ENCODE results near the gene PRLHR. TPM values are rescaled to one million over a fixed set of nuclear protein-coding genes. Genes with fewer than 3 reads are reported as not detected.
"Not testable (repeated sequence)": the region's sequence is repeated elsewhere in the genome, so short reads cannot be mapped to it uniquely, and the experiment has no call there.

Gene PRLHR
- polyA plus RNA-seq, 3 donors, result not detected

GRCh38 chr10:118621304-118621942, 26.0 kb upstream of the PRLHR start:
- H3K4me1 ChIP-seq (ENCODE audit: control insufficient read depth in 1 of 2, insufficient read depth in 2 of 2, low read length in 2 of 2), result no peaks in the 10 kb centered on the region
- H3K4me1 Mint-ChIP-seq, result no peaks in the 10 kb centered on the region
- H3K27ac Mint-ChIP-seq, result no peak overlapping the region
- H3K4me2 ChIP-seq (replicated peaks; ENCODE audit: extremely low read depth, low read length, poor library complexity, severe bottlenecking), result no peak overlapping the region
- TF ChIP-seq CTCF (IDR thresholded peaks at IDR 0.05), result no peak
- intact Hi-C loops (cut with micrococcal nuclease), result no loop called here
- H3K27ac ChIP-seq (ENCODE audit: low read depth in 1 of 2, low read length in 2 of 2), result no peak overlapping the region
- no peaks in the 10 kb centered on the region for H3K27me3 ChIP-seq (ENCODE audit: control insufficient read depth in 2 of 2, insufficient read depth in 2 of 2, low read length in 2 of 2)
- H3K27me3 Mint-ChIP-seq (ENCODE audit: low read depth in 3 of 3), result peaks cover 16 to 40% (median 29%) of the 10 kb centered on the region in 3 donors
- no peak overlapping the region for H3K9ac ChIP-seq (ENCODE audit: insufficient read depth, low read length, poor library complexity, severe bottlenecking)
- 61% methylated on average over 4 of the region's 7 CpGs for WGBS (ENCODE audit: insufficient coverage)
- H3K36me3 ChIP-seq (replicated peaks in 1 of 2; ENCODE audit: control insufficient read depth in 1 of 2, insufficient read depth in 2 of 2, low read length in 2 of 2), result no peaks in the 10 kb centered on the region
- no peaks in the 10 kb centered on the region for H3K79me2 ChIP-seq (ENCODE audit: insufficient read depth, low read length)
- DNase-seq, result no peak
- H3K9me3 ChIP-seq (replicated peaks in 1 of 2; ENCODE audit: control insufficient read depth in 1 of 2, insufficient read depth in 1 of 2, low read length in 2 of 2), result no peaks in the 10 kb centered on the region
- H2AFZ ChIP-seq (ENCODE audit: insufficient read depth, low read depth, low read length, poor library complexity, severe bottlenecking), result no peak overlapping the region
- no peak overlapping the region for H3K4me3 ChIP-seq (replicated peaks in 1 of 3; ENCODE audit: low read depth in 2 of 3, low read length in 3 of 3)
- H3K4me3 Mint-ChIP-seq, result no peak overlapping the region
- H4K20me1 ChIP-seq (ENCODE audit: insufficient read depth, low read length), result no peaks in the 10 kb centered on the region
- H3K36me3 Mint-ChIP-seq, result no peaks in the 10 kb centered on the region
- H3K9me3 Mint-ChIP-seq, result peaks cover 0 to 4% (median 0%) of the 10 kb centered on the region in 7 donors

GRCh38 chr10:118613863-118614262, 18.4 kb upstream of the PRLHR start:
- H2AFZ ChIP-seq (ENCODE audit: insufficient read depth, low read depth, low read length, poor library complexity, severe bottlenecking); H3K4me1 ChIP-seq (ENCODE audit: control insufficient read depth in 1 of 2, insufficient read depth in 2 of 2, low read length in 2 of 2); H3K4me3 Mint-ChIP-seq; H4K20me1 ChIP-seq (ENCODE audit: insufficient read depth, low read length); H3K4me2 ChIP-seq (replicated peaks; ENCODE audit: extremely low read depth, low read length, poor library complexity, severe bottlenecking); H3K36me3 Mint-ChIP-seq; H3K27ac ChIP-seq (ENCODE audit: low read depth in 1 of 2, low read length in 2 of 2); DNase-seq; H3K36me3 ChIP-seq (replicated peaks in 1 of 2; ENCODE audit: control insufficient read depth in 1 of 2, insufficient read depth in 2 of 2, low read length in 2 of 2); H3K27me3 ChIP-seq (ENCODE audit: control insufficient read depth in 2 of 2, insufficient read depth in 2 of 2, low read length in 2 of 2); H3K9ac ChIP-seq (ENCODE audit: insufficient read depth, low read length, poor library complexity, severe bottlenecking); H3K4me3 ChIP-seq (replicated peaks in 1 of 3; ENCODE audit: low read depth in 2 of 3, low read length in 3 of 3); H3K27ac Mint-ChIP-seq; intact Hi-C loops (cut with micrococcal nuclease); H3K9me3 ChIP-seq (replicated peaks in 1 of 2; ENCODE audit: control insufficient read depth in 1 of 2, insufficient read depth in 1 of 2, low read length in 2 of 2); H3K4me1 Mint-ChIP-seq; H3K79me2 ChIP-seq (ENCODE audit: insufficient read depth, low read length): not testable (repeated sequence)
- WGBS (ENCODE audit: insufficient coverage), result no CpG with 5 or more reads among the region's 4 CpGs
- Mint-ChIP-seq H3K9me3 (peaks cover 0 to 10% (median 5%) of the 10 kb centered on the region in 7 donors), H3K27me3 (ENCODE audit: low read depth in 3 of 3) (peaks cover 11 to 20% (median 16%) of the 10 kb centered on the region in 3 donors)
